ENCODE results near the gene WDR88.
"Not testable (repeated sequence)": the region's sequence is repeated elsewhere in the genome, so short reads cannot be mapped to it uniquely, and the experiment has no call there.

WDR88 gene

GRCh38 chr19:33132021-33132420 is at the start of gene WDR88:
WDR88 (plus strand) TSS chr19:33132114; CDS start chr19:33132170, 56 bp downstream.
- no peak for DNase-seq

GRCh38 chr19:33085570-33086128 is 46.3 kb upstream of the WDR88 start:
- DNase-seq: no peak

- no peak for DNase-seq
These were observed 45.0 kb upstream of the WDR88 start for GRCh38 chr19:33086955-33087354.

- DNase-seq: no peak
These were observed 42.9 kb upstream of the WDR88 start for GRCh38 chr19:33089010-33089409.

GRCh38 chr19:33090179-33090578 is 41.7 kb upstream of the WDR88 start:
- DNase-seq: no peak

- peak in 1 of 2 experiments; percentile 12 for DNase-seq
These were observed 38.3 kb upstream of the WDR88 start for GRCh38 chr19:33093420-33094210.

- DNase-seq: no peak
These were observed 37.4 kb upstream of the WDR88 start for GRCh38 chr19:33094436-33095067.

- no peak for DNase-seq
These were observed 35.9 kb upstream of the WDR88 start for GRCh38 chr19:33096005-33096404.

GRCh38 chr19:33098055-33098534 is 33.8 kb upstream of the WDR88 start:
- no peak for DNase-seq

- DNase-seq: no peak
These were observed 30.8 kb upstream of the WDR88 start for GRCh38 chr19:33100894-33101644.

- DNase-seq: no peak
These were observed 29.0 kb upstream of the WDR88 start for GRCh38 chr19:33102893-33103292.

- DNase-seq: no peak
These were observed 23.8 kb upstream of the WDR88 start for GRCh38 chr19:33108161-33108560.

GRCh38 chr19:33110137-33110910 is 21.6 kb upstream of the WDR88 start:
- no peak for DNase-seq

- DNase-seq: no peak
These were observed 20.3 kb upstream of the WDR88 start for GRCh38 chr19:33111587-33111986.

- no peak for DNase-seq
These were observed 17.6 kb upstream of the WDR88 start for GRCh38 chr19:33114312-33114711.

GRCh38 chr19:33117501-33117900 is 14.4 kb upstream of the WDR88 start:
- no peak for DNase-seq

- DNase-seq: no peak
These were observed 13.3 kb upstream of the WDR88 start for GRCh38 chr19:33118643-33119042.

- no peak for DNase-seq
These were observed 7.5 kb upstream of the WDR88 start for GRCh38 chr19:33124207-33125098.

- DNase-seq: peak; percentile 43 to 82
These were observed 6.0 kb upstream of the WDR88 start for GRCh38 chr19:33125929-33126388.

- not testable (repeated sequence) for DNase-seq
These were observed 5.2 kb upstream of the WDR88 start for GRCh38 chr19:33126712-33127111.

- DNase-seq: no peak
These were observed 2.0 kb upstream of the WDR88 start for GRCh38 chr19:33129901-33130300.

Data from NCI-H526 (cell line).